K562 (cell line): ENCODE measurements around the gene CCNDBP1. TPM values are rescaled to one million over a fixed set of nuclear protein-coding genes. Genes with fewer than 3 reads are reported as not detected.
"Not testable (repeated sequence)": the region's sequence is repeated elsewhere in the genome, so short reads cannot be mapped to it uniquely, and the experiment has no call there.

Experiments used
- ATAC-seq: fragments of 200-7000 bp; cut with Tn5 transposase; 3 replicates; pipeline ENCODE4 v1.9.1; 2020; ENCODE audit warnings: moderate library complexity
- BruUV-seq: library from RNA; stranded (reverse); fragments of 400-500 nt; replicated peaks from 2 replicates; lab custom pipeline; 2021; lab: Mats Ljungman, UMichigan
- CTCF ChIA-PET: fragments of 300-600 bp; formaldehyde crosslinking; extraction: SDS; loops from one replicate; lab custom pipeline; 2021; ENCODE audit warnings: low intra/inter-chr PET ratio; lab: Yijun Ruan, JAX
- POLR2A ChIA-PET: fragments of 300-600, 350-650 bp; sonication (Branson Sonifier 250); formaldehyde crosslinking; extraction: SDS; loops from one replicate; lab custom pipeline; 2021; ENCODE audit warnings: antibody characterized with exemption, inconsistent platforms; lab: Yijun Ruan, JAX
- DNase-seq, 4 experiments: peaks; one replicate each; pipeline versions ENCODE4 v3.0.0 to v3.0.0-alpha.2; 2011 to 2018; ENCODE audit warnings: low spot score in 3 of 4, mixed read lengths in 3 of 4; ENCODE audit errors: extremely low read depth in 1 of 4
- FAIRE-seq: peaks from 2 replicates; lab custom pipeline; 2011; peaks lifted over from hg19 to GRCh38; lab: Jason Lieb, UNC
- H2AFZ ChIP-seq: 2 replicates; pipeline ENCODE4 v1.6.0; 2011; ENCODE audit warnings: low read depth, low read length, control low read depth, inconsistent platforms
- H3K27ac ChIP-seq: fragments of 200-600 bp; 3 replicates; pipeline ENCODE4 v1.8.0; 2011; ENCODE audit warnings: low read depth, mild to moderate bottlenecking, control low read depth, inconsistent platforms, low read length, moderate library complexity, mixed read lengths; ENCODE audit errors: extremely low read depth
- H3K27me3 ChIP-seq, 2 experiments: fragments of 300-600 bp in 1 of 2; 2 replicates in 1 of 2; 3 replicates in 1 of 2; pipeline versions ENCODE4 v1.6.0 to v1.8.0; 2011; ENCODE audit warnings: inconsistent platforms in 2 of 2, low read length in 2 of 2, mild to moderate bottlenecking in 1 of 2, mixed read lengths in 1 of 2, moderate library complexity in 1 of 2; ENCODE audit not compliant: control insufficient read depth in 2 of 2, insufficient read depth in 2 of 2
- H3K36me3 ChIP-seq: fragments of 300-600 bp; 3 replicates; pipeline ENCODE4 v1.8.0; 2011; ENCODE audit warnings: mild to moderate bottlenecking, low read length, inconsistent platforms; ENCODE audit not compliant: control insufficient read depth, insufficient read depth
- H3K4me1 ChIP-seq, 2 experiments: fragments of 200-600 bp in 1 of 2; replicated peaks in 1 of 2; 2 replicates in 1 of 2; 3 replicates in 1 of 2; pipeline versions ENCODE4 v1.5.1 to v1.8.0; 2011; ENCODE audit warnings: inconsistent platforms in 2 of 2, low read length in 2 of 2, mild to moderate bottlenecking in 1 of 2, mixed read lengths in 1 of 2, moderate library complexity in 1 of 2; ENCODE audit not compliant: control insufficient read depth in 2 of 2, insufficient read depth in 2 of 2
- H3K4me2 ChIP-seq: 2 replicates; pipeline ENCODE4 v1.6.1; 2011; ENCODE audit warnings: low read length, control low read depth, inconsistent platforms, mixed read lengths; ENCODE audit not compliant: insufficient read depth
- H3K4me3 ChIP-seq: fragments of 200-600 bp; sonication (generic), shearing (Covaris generic); 2 replicates; pipeline ENCODE4 v1.5.1; 2016; ENCODE audit warnings: control low read depth, inconsistent platforms
- H3K79me2 ChIP-seq: fragments of 200-600 bp; 3 replicates; pipeline ENCODE4 v1.8.0; 2011; ENCODE audit warnings: low read length, inconsistent platforms; ENCODE audit not compliant: control insufficient read depth, insufficient read depth
- H3K9ac ChIP-seq, 2 experiments: 2 replicates each; pipeline versions ENCODE4 v1.6.0 to v1.6.1; 2011; ENCODE audit warnings: low read depth in 2 of 2, low read length in 2 of 2, control low read depth in 1 of 2, inconsistent platforms in 1 of 2, mild to moderate bottlenecking in 1 of 2, mixed read lengths in 1 of 2; ENCODE audit not compliant: insufficient read depth in 1 of 2
- H3K9me1 ChIP-seq: one replicate; pipeline ENCODE4 v1.6.0; 2011; ENCODE audit warnings: inconsistent platforms, mild to moderate bottlenecking, low read length, moderate library complexity; ENCODE audit not compliant: control insufficient read depth, insufficient read depth
- H3K9me3 ChIP-seq: replicated peaks from 2 replicates; pipeline ENCODE4 v1.5.1; 2011; ENCODE audit warnings: low read depth, low read length, inconsistent platforms; ENCODE audit not compliant: control insufficient read depth, insufficient read depth
- H4K20me1 ChIP-seq: replicated peaks from 2 replicates; pipeline ENCODE4 v1.6.1; 2011; ENCODE audit warnings: low read length, inconsistent platforms, mixed read lengths; ENCODE audit not compliant: control insufficient read depth, insufficient read depth
- ZNF668 ChIP-seq: fragments of 250-450 bp; sonication (Bioruptor Pico); IDR thresholded peaks from 2 replicates; pipeline ENCODE4 v1.8.0; 2022; ENCODE audit warnings: mild to moderate bottlenecking, inconsistent platforms
- ZNF830 ChIP-seq: fragments of 250-450 bp; sonication (Bioruptor Pico); IDR thresholded peaks from 2 replicates; pipeline ENCODE4 v1.5.0; 2021; ENCODE audit warnings: mild to moderate bottlenecking
- WGBS: fragments of 100-300 bp; shearing (Covaris generic); methylation state at CpG from one replicate; pipeline ENCODE4 v1.1.6; 2016; ENCODE audit warnings: low coverage, mixed read lengths; ENCODE audit not compliant: insufficient coverage; ENCODE audit errors: missing lambda C conversion rate; 5-methylcytosine and 5-hydroxymethylcytosine counted together
- in situ Hi-C: fragments of 300-500 bp; cut with MboI; formaldehyde crosslinking; loops from 4 replicates; pipeline ENCODE4 v1.15.0; 2018; ENCODE audit warnings: inconsistent platforms, mixed read lengths
- intact Hi-C: fragments of 100-400 bp; cut with micrococcal nuclease; formaldehyde crosslinking; loops from 2 replicates; pipeline ENCODE4 v1.14.2; 2022
- polyA plus RNA-seq, 8 experiments: library from polyadenylated mRNA; depleted of rRNA in 4 of 8; stranded (reverse) in 5 of 8; unstranded in 3 of 8; fragments of >200 nt; fragmentation: Nextera tagmentation in 2 of 8; fragmentation: Illumina TruSeq in 1 of 8; extraction: Ambion mirVana in 2 of 8; extraction: Trizol in 1 of 8; gene quantifications; 2 replicates each; pipeline versions ENCODE4 v1.2.1 to v1.2.3, GENCODE V29; 2011 to 2014; ENCODE audit warnings: inconsistent platforms in 1 of 8, missing spikeins in 1 of 8
- total RNA-seq, 7 experiments: library from RNA; depleted of rRNA in 6 of 7; stranded (reverse); fragments of >200 nt in 6 of 7; fragmentation: Illumina TruSeq in 2 of 7; extraction: Trizol in 2 of 7; gene quantifications; 2 replicates each; pipeline versions ENCODE4 v1.2.1 to v1.2.3, GENCODE V29; 2011 to 2021; ENCODE audit warnings: low replicate concordance in 1 of 7
- TF ChIP-seq, protein P1 (sequence below): sonication (generic); formaldehyde crosslinking; IDR thresholded peaks from 2 replicates; pipeline ENCODE4 v1.8.0; 2023; ENCODE audit warnings: mild to moderate bottlenecking, missing genetic modification reagents

Gene CCNDBP1
- total and polyA plus RNA-seq, 9 of the 15 experiments (the other 6 are each of a cell fraction or from before 2014, with no cell fraction given): 37.0 to 111 (median 55.5) TPM

DNA sequence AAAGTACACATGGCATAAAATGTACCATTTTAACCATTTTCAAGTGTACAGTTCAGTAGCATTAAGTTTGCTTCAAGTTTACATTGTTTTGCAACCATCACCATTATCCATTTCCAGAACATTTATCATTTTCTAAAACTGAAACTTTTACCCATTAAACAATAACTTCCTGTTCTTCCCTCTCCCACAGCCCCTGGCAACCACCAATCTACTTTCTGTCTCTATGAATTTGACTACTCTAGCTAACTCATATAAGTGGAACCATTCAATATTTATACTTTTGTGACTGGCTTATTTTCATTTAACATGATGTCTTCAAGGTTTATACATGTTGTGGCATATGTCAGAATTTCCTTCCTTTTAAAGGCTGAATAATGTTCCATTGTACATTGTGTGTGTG lies 31.9 kb upstream of the CCNDBP1 start (continued):
- TF ChIP-seq, protein P1, sequence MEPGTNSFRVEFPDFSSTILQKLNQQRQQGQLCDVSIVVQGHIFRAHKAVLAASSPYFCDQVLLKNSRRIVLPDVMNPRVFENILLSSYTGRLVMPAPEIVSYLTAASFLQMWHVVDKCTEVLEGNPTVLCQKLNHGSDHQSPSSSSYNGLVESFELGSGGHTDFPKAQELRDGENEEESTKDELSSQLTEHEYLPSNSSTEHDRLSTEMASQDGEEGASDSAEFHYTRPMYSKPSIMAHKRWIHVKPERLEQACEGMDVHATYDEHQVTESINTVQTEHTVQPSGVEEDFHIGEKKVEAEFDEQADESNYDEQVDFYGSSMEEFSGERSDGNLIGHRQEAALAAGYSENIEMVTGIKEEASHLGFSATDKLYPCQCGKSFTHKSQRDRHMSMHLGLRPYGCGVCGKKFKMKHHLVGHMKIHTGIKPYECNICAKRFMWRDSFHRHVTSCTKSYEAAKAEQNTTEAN: no peak
- TF ChIP-seq ZNF668: no peak

DNA sequence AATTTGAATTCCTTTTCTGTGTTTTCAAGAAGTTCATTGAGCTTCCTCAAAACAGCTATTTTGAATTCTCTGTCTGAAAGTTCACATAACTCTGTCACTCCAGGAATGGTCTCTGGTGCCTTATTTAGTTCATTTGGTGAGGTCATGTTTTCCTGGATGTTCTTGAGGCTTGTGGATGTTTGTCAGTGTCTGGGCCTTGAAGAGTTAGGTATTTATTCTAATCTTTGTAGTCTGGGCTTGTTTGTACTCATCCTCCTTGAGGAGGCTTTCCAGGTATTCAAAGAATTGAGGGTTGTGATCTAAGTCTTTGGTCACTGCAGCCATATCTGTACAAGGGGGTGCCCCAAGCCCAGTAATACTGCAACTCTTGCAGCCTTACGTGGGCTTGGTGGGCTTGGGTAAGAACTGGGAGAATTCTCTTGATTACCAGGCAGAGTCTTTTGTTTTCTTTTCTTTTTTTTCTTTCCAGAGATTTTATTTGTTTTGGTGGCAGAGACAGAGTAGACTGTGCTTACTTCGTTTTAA lies 19.3 kb upstream of the CCNDBP1 start:
- no peak overlapping the region for H3K4me3 ChIP-seq
- H3K27ac ChIP-seq: no peak overlapping the region
- BruUV-seq: no TSS peak
- no peak for FAIRE-seq
- WGBS: 93% methylated on average over 1 of the region's 2 CpGs
- no peak overlapping the region for H3K9ac ChIP-seq
- intact Hi-C loops (no loop called here), in situ Hi-C loops (no loop called here)
- H3K79me2 ChIP-seq: no peaks in the 10 kb centered on the region
- peaks cover 14% of the 10 kb centered on the region; the same call in 1 of the 3 replicates for H3K36me3 ChIP-seq
- ChIA-PET CTCF (no interaction called here), POLR2A (interaction anchor here (0.6 kb wide), 1 partner anchor 32 kb away, joined by 3 read pairs; no protein-coding TSS in a partner anchor)
- H3K9me1 ChIP-seq: no peaks in the 10 kb centered on the region
- H3K4me1 ChIP-seq: peaks cover 5 to 25% of the 10 kb centered on the region in 2 experiments
- no peak overlapping the region for H2AFZ ChIP-seq
- no peaks in the 10 kb centered on the region for H3K9me3 ChIP-seq
- no peaks in the 10 kb centered on the region for H4K20me1 ChIP-seq
- no peak for ATAC-seq
- H3K4me2 ChIP-seq: no peak overlapping the region
- H3K27me3 ChIP-seq: no peaks in the 10 kb centered on the region
- TF ChIP-seq ZNF830 (CRISPR knock-in tag): no peak
- DNase-seq: no peak

DNA sequence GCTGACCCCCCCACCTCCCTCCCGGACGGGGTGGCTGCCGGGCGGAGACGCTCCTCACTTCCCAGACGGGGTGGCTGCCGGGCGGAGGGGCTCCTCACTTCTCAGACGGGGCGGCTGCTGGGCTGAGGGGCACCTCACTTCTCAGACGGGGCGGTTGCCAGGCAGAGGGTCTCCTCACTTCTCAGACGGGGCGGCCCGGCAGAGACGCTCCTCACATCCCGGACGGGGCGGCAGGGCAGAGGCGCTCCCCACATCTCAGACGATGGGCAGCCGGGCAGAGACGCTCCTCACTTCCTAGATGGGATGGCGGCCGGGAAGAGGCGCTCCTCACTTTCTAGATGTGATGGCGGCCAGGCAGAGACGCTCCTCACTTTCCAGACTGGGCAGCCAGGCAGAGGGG lies 17.9 kb upstream of the CCNDBP1 start:
- ATAC-seq, H3K4me2 ChIP-seq, H3K9ac ChIP-seq, H4K20me1 ChIP-seq, H3K27me3 ChIP-seq, CTCF ChIA-PET, BruUV-seq, POLR2A ChIA-PET, intact Hi-C loops, H3K9me1 ChIP-seq, H2AFZ ChIP-seq, H3K27ac ChIP-seq, FAIRE-seq, DNase-seq, H3K9me3 ChIP-seq, in situ Hi-C loops, H3K4me3 ChIP-seq, H3K79me2 ChIP-seq: not testable (repeated sequence)
- H3K4me1 ChIP-seq: peaks cover 5 to 25% of the 10 kb centered on the region in 2 experiments
- WGBS: 83% methylated on average over 1 of the region's 28 CpGs
- peaks cover 10% of the 10 kb centered on the region; the same call in 1 of the 3 replicates for H3K36me3 ChIP-seq
